Stomach (tissue), 4 donors: Measurements from ENCODE around the gene KCNIP4.

ENCODE experiments used
- EP300 ChIP-seq: sonication (generic); formaldehyde crosslinking; IDR thresholded peaks from one replicate; pipeline ENCODE4 v1.6.1; 2017; ENCODE audit warnings: antibody characterized with exemption
- POLR2A ChIP-seq, 4 donors: fragments of 450-650 bp; IDR thresholded peaks; one replicate each; pipeline ENCODE4 v1.6.1; 2016; ENCODE audit warnings: antibody characterized with exemption in 4 of 4, control low read depth in 2 of 4, mild to moderate bottlenecking in 1 of 4, moderate library complexity in 1 of 4
- POLR2AphosphoS5 ChIP-seq, 3 donors: sonication (generic); formaldehyde crosslinking; IDR thresholded peaks; one replicate each; pipeline ENCODE4 v1.6.1; 2016; ENCODE audit warnings: antibody characterized with exemption in 3 of 3

- TF ChIP-seq POLR2AphosphoS5 (IDR thresholded peaks at IDR 0.05) (no peak), EP300 (no peak), POLR2A (IDR thresholded peaks at IDR 0.05) (no peak)
These were observed 964.6 kb downstream of the KCNIP4 start for GRCh38 chr4:20983763-20984575.
